GM19023 (cell line): Measurements from ENCODE around the gene COL20A1.

Experiments used
- ATAC-seq: cut with Tn5 transposase; IDR thresholded peaks from one replicate; pipeline ENCODE4 v1.9.1; 2021; ENCODE audit warnings: mild to moderate bottlenecking, moderate library complexity; ENCODE audit not compliant: unreplicated experiment

COL20A1 gene

GRCh38 chr20:63346131-63347080, 53.4 kb downstream of the COL20A1 start:
- no peak for ATAC-seq

- ATAC-seq: no peak
Observed at GRCh38 chr20:63347081-63347741, 54.2 kb downstream of the COL20A1 start.

- ATAC-seq: no peak
Observed at GRCh38 chr20:63347950-63348827, 55.2 kb downstream of the COL20A1 start.

GRCh38 chr20:63348828-63349515, 56.0 kb downstream of the COL20A1 start:
- no peak for ATAC-seq

- no peak for ATAC-seq
Observed at GRCh38 chr20:63349516-63349895, 56.5 kb downstream of the COL20A1 start.

- no peak for ATAC-seq
Observed at GRCh38 chr20:63350196-63350595, 57.2 kb downstream of the COL20A1 start.

GRCh38 chr20:63350597-63351325, 57.8 kb downstream of the COL20A1 start:
- no peak for ATAC-seq

- ATAC-seq: no peak
Observed at GRCh38 chr20:63351326-63351700, 58.3 kb downstream of the COL20A1 start.

- ATAC-seq: no peak
Observed at GRCh38 chr20:63351811-63352591, 59.0 kb downstream of the COL20A1 start.

GRCh38 chr20:63352811-63353221, 59.8 kb downstream of the COL20A1 start:
- ATAC-seq: no peak

GRCh38 chr20:63354636-63355350, 61.8 kb downstream of the COL20A1 start:
- no peak for ATAC-seq

GRCh38 chr20:63355781-63356295, 62.9 kb downstream of the COL20A1 start:
- no peak for ATAC-seq

- no peak for ATAC-seq
Observed at GRCh38 chr20:63356511-63356910, 63.5 kb downstream of the COL20A1 start.

GRCh38 chr20:63356931-63357879, 64.2 kb downstream of the COL20A1 start:
- ATAC-seq: no peak

GRCh38 chr20:63357921-63358905, 65.2 kb downstream of the COL20A1 start:
- no peak for ATAC-seq
